CD4-positive, alpha-beta T cell treated with Interleukin-17A for 1 hour (primary cell): ENCODE results near the gene JMJD8.
A peak's percentile ranks its signal among the peaks of the same experiment; 100 is the strongest.

Experiments used
- DNase-seq: peaks from one replicate; pipeline ENCODE4 v3.0.0-alpha.2; 2020

Gene JMJD8, protein sequence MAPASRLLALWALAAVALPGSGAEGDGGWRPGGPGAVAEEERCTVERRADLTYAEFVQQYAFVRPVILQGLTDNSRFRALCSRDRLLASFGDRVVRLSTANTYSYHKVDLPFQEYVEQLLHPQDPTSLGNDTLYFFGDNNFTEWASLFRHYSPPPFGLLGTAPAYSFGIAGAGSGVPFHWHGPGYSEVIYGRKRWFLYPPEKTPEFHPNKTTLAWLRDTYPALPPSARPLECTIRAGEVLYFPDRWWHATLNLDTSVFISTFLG

DNA sequence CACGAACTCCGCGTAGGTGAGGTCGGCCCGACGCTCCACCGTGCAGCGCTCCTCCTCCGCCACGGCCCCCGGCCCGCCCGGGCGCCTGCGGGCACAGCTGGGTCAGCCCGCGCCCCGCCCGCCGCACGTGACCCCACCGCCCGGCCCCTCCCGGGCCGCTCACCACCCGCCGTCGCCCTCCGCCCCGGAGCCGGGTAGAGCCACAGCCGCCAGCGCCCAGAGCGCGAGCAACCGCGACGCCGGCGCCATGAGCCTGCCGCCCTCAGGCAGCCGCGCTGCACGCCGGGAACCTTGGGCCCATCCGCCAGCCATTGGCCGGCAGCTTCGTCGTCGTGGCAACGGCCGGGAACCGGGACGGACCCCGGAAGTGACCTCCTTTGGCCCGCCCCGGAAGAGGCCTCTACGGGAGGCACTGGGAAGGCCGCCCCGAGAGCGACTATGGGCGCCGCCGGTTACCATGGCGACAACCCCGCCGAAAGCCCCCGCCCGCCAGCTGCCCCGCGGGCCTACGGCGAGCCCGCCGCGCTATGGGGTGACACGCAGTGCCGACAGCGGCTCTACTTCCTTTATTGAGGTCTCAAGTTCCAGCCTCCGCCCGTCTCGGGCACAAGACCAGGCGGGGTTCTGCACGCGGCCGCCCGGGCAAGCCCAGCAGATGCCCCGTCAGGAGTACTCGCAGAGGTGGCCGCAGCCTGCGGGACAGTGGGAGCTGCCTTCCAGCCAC, at the start of gene JMJD8:
Gene JMJD8 (minus strand): TSS at position 264 of the 724 bp plus-strand sequence. CDS start 15 bp downstream, at position 249.
- peak; percentile 98 for DNase-seq

GRCh38 chr16:733382-734207, 49.5 kb upstream of the JMJD8 start:
- no peak for DNase-seq

GRCh38 chr16:732936-733335, 48.8 kb upstream of the JMJD8 start:
- DNase-seq: no peak

DNA sequence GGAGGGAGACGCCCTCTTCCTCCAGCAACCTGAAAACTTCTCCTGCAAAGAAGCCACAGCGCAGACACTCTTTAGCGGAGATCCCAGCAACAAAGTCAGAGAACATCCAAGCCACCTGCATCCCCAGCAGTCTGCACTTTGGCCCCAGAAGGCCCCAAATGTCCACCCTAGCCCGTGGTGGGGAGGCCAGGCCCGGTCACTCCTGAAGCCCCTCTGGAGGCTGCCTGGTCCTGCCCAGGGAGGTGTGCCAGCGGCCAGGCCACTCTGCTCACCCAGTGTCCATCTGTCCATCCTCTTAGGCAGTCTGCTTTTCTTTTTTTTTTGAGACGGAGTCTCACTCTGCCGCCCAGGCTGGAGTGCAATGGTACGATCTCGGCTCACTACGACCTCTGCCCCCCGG, 48.2 kb upstream of the JMJD8 start:
- DNase-seq: no peak

GRCh38 chr16:730666-731509, 46.8 kb upstream of the JMJD8 start:
- DNase-seq: no peak

DNA sequence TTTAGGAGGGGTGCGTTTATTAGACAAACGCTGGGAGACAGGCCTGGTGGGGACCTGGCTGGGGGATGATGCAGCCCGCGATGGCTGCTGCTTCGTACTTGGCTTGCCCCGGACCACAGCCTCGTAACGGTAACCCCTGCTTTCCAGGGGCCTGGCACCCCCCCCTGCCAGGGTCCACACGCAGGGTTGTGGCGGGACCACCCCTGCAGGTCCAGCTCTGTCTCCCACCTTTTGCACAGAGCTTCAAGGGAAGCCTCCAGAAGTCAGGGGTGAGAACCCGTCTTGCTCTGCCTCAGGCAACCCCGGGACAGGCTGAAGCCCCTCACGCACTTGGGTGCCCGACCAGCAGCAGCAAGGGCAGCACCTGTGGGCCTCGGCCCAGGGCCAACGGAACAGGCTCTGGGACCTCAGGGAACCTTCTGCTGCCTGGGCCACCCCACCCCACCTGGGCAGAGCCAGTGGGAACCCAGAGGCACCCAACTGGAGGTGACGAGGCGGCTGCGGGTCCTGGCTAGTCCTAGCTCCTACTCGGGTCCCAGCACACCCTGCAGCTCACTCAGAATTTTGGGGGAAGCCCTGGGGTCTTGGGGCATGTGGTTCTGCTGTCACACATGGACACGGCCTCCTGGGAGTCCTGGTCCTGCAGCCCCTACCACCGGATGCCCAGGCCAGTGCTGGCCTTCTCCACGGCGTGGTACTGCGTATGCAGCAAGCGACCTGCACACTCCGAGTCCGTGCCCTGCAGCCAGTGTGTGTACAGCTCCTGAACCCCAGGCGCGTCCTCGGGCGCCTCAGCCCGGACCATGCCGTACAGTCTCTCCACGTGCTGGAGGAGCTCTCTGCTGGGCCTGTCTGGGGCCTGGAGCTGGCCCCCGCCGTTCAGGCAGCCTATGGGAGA, 45.9 kb upstream of the JMJD8 start:
- no peak for DNase-seq

DNA sequence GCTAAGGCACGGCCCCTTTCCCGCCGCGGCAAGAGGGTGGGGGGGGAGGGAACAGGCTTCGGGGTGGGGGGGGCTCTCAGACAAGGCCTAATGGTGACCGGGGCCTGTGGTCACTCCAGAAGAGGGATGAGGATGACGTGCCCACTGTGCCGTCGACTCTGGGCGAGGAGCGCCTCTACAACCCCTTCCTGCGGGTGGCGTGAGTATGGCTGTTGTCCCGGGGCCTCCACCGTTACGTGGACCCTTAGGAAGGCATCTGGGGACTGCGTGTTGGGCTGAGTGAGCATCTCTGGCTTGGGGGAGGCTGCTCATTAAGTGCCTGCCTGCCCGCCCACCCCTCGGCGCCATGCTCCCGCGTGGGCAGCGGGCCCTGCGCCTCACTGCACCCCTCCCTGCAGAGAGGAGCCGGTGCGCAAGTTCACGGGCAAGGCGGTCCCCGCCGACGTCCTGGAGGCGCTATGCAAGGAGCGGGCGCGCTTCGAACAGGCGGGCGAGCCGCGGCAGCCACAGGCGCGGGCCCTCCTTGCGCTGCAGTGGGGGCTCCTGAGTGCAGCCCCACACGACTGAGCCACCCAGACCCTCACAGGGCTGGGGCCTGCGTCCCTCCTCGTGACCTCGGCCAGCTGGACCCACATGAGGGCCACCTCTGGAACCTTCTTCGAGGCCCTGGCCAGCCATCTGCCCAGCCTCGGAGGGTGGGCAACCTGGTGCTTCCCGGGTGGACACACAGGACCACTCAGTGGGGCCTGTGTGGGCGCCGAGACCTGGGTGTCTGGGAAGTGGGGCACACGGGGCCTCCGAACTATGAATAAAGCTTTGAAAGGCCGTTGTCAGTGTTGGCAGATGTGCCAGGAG, 45.0 kb upstream of the JMJD8 start:
- DNase-seq: no peak

GRCh38 chr16:728131-728889, 44.2 kb upstream of the JMJD8 start:
- DNase-seq: peak; percentile 77

- DNase-seq: peak; percentile 39
These were observed 43.3 kb upstream of the JMJD8 start for GRCh38 chr16:727291-727977.

DNA sequence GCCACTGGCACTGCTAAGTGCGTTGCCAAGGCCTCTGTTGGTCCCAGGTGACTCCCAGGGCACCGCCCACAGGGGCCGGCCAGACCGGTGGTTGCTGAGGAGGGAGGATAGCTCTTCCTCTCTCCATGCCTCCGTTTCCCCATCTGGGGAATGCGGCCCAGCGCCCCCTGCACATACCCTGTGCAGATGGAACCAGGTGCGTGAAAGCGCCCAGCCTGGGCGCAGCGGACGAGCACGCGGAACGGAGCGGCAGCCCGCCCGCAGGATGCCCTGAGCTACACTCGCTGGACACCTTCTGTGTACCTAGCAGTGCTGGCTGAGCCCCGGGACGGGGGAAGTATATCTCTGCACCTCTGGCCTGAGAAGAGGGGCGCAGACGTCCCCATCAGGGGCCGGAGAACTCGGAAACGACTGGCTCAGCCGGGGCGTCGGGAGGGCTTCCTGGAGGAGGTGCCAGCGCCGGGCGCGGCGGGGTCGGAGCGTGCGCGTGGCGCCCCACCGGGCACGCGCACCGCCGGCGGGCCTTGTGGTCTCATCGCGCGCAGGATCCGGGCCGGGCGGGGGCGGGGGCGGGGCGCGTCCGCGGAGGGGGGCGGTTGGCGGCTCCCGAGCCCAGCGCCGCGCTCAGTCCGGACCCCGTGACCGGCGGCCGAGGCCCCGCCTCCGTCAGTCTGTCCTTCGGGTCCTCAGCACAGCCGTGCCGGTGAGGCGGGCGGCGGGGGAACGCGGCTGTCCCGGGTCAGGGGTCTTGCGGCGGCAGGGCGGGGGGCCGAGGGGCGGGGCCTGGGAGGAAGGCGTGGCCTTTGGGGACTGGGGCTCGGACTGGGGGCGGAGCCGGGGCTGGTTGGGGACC, 42.5 kb upstream of the JMJD8 start, which contains the start of the genes CCDC78 and HAGHL:
Gene CCDC78 (minus strand): TSS at position 6 of the 853 bp plus-strand sequence. CDS start 76 bp downstream, outside the sequence.
Gene HAGHL (plus strand): TSS at position 669 of the 853 bp plus-strand sequence. CDS start 404 bp downstream, outside the sequence.
- DNase-seq: peak; percentile 75

DNA sequence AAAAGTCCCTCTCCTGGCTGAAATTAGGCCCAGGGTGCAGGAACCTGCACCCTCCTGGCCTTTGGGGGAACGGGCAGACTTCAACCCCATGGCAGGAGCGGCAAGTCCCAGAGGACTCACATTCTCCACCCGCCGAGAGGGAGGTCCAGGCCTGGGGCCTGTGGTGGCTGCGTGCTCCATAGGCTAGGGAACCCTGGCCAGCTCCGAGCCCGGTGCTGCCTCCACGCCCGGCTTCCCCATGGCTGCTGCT, 42.0 kb upstream of the JMJD8 start:
- DNase-seq: no peak

DNA sequence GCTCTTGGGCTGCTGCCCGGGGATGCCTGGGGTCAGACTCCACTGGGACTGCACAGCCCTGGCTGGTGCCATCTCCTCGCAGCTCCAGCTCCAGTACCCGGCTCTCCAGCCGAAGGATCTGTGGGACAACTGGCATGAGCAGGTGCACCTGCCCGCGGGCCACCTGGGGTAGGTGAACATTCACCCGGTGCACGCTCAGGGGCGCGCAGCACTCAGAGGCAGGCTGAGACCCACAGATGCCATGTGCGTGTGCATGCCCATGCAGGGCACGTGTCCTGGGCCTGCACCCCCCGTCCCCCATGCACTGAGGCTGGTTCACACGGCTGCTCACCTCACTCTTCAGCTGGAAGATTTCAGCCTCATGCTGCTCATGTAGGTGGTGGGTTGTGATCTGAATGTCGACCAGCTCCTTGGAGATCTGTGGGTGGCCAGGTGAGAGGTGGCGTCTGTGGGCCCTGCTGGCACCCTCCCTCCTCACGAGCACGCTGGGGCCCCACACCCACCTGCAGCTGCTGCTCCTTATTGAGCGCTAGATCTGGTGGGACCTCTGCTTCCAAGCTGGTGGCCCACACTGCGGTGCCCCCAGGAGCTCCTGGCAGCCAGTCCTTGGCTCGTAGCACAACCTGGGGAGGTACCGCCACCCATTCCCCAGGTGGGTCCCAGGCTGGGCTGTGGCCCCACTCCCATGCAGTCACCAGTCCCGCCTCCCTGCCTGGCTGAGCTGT, 41.5 kb upstream of the JMJD8 start:
- no peak for DNase-seq

- no peak for DNase-seq
These were observed 40.9 kb upstream of the JMJD8 start for GRCh38 chr16:725041-725376.

- no peak for DNase-seq
These were observed 40.3 kb upstream of the JMJD8 start for GRCh38 chr16:724188-725040.

- no peak for DNase-seq
These were observed 39.6 kb upstream of the JMJD8 start for GRCh38 chr16:723695-724094.

DNA sequence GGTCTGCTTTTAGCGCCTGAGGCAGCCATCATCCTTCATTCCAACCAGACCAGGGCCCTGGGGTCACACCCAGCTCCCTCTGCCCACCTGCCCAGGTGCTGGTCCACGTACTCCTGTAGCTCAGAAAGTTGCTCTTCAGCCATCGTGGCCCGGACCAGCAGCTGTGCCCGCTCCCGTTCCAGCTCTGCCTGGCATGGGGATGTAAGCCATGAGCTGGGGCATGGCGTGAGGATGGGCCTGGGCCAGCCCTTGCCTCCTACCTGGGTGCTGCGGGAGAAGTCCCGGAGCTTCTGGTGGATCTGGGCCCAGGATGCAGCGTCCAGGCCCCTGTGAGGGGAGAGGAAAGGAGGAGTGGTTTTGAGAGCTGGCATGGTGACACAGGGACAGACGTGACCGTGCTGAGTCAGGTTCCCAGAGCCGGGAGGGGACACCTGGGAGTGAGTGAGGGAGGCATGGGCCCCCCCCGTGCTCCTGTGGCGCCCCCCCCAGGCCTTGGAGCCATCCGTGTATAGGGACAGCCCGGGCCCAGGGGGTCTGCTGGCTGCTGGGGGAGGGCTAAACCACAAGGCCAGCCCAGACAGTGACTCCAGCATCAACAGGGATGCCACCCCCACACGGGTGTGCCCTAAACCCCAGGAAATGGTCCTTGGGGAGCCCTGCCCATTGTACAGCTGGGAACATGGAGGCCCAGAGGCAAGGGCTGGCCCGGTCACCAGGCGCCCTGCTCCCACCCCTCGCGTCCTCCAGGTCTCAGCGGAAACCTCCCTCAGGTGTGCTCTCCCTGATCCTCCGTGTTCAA, 38.9 kb upstream of the JMJD8 start:
- no peak for DNase-seq
